Activated CD4-positive, CD25-positive, alpha-beta regulatory T cell treated with anti-CD3 and anti-CD28 coated beads, Interleukin-2, amount 50 U/mL, for 24 hours (primary cell): Measurements from ENCODE around the gene TP53AIP1.
"Not testable (repeated sequence)": the region's sequence is repeated elsewhere in the genome, so short reads cannot be mapped to it uniquely, and the experiment has no call there.

ENCODE experiments used
- ATAC-seq, 2 donors: fragments of 150-1000 bp; cut with Tn5 transposase; one replicate each; pipeline ENCODE4 v1.10.0; 2021; ENCODE audit warnings: mild to moderate bottlenecking in 1 of 2, moderate library complexity in 1 of 2

Gene TP53AIP1

DNA sequence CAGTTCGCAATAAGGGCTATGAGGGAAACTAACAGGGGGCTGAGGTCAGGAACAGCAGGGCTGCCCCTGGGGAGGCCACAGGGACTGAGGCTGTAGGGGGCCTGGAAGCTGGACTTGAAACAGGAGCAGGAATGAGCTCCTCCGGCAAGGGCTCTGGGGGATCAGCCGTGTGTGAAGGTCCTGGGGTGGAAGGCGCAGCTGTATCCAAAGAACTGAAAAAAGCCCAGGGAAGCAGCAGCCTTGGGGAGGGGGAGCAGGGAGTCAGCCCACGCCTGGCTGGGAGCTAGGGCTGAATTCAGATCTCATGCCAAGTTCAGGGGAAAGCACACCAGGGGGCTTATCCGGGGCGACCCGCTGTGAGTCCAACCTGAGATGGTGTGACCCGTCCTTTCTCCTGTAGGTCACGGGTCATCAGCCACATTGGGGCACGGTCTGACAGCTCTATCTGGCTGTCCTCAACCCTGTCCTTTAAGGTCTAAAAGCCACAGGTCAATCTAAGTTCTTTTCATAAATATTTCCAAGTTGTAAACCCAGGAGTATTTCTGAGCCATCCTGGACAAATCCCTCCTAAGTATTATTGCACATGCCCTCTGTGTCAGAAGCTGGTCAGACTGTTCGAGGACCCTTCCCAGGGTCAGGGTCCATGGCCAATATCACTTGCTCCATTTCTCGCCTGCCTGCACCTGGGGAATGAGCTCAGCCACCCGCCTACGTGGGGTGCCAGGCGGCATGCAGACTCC is 18.0 kb downstream of the TP53AIP1 start:
- no peak for ATAC-seq

DNA sequence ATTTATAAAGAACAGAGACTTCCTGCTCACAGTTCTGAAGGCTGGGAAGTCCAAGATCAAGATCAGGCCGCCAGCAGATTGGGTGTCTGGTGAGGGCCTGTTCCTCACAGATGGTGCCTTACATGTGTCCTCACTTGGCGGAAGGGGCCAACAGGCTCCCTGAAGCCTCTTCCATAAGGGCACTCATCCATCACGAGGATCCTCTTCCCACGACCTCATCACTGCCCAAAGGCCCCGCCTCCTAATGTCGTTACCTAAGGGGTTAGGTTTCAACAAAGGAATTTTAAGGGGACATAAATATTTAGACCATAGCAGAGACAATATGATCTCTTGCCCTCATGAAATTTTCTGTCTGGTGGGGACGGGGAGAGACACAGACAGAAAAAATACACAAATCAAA is 18.6 kb downstream of the TP53AIP1 start:
- ATAC-seq = no peak

DNA sequence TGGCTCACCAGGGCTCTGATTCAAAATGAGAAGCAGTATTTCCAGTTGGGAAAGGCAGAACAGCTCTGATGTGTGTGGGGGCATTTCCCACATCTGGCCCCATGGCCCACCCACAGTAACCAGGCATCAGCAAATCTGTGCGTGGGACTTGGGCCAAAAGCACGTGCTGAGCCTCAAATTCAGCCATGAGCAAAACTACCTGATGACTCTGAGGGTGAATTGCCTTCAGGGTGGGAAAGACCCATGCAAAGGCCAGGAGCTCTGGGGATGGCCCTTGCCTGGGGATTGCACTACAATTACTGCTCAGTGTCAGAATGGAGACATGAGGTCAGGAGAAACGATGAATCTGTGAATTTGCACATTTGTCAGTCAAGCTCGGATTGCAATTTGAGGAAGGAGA is 20.9 kb downstream of the TP53AIP1 start:
- no peak for ATAC-seq

DNA sequence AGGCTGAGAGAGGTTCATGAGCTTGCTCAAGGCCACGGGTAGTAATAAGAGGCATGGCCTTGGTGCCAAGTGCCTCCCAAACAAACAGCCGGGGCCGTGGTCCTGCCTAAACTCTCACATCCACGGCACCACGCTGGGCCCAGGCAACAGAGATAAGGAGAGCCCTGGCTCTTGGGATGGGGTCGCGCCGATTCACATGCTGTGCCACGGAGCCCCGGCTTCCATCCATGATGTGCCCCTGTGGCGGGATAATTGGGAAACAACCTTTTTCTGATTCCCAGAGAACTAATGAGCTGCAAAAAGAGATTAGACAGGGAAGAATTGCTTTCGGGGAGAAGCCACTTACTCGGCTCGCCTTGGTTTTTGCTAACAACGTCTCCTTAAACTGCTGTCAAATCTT is 22.0 kb downstream of the TP53AIP1 start:
- ATAC-seq = no peak

DNA sequence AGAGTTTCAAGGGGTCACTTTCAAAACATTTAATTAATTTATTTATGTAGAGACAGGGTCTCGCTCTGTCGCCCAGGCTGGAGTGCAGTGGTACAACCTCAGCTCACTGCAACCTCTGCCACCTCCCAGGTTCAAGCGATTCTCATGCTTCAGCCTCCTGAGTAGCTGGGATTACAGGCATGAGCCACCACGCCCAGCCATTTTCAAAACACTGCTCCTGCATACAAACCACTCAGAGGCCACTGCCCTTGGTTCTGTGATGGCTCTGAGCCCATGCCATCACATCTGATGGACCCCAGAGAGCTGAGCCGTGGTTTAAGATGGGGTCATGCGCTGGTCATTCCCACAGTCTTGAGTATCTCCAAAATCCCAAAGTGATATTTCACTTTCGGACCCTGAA is 23.0 kb downstream of the TP53AIP1 start:
- not testable (repeated sequence) for ATAC-seq

DNA sequence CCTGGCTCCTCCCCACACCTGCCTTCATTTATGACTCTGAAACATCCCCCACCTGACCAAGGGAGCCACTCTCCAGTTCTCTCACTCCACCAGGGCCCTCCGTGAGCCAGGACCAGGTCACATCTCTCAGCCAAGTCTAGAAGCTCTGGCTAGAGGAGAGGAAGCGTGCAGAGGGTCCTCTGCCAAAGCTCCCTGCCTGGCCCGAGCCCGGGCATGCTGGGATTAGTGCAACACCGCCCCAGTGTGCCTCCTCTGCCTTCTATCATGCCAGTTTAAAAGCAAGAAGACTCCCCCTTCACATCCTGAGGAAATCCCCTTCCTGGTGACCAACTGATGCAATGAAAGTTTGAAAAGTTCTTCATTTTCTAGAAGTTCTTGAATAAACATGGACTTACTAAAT is 23.5 kb downstream of the TP53AIP1 start:
- no peak for ATAC-seq

DNA sequence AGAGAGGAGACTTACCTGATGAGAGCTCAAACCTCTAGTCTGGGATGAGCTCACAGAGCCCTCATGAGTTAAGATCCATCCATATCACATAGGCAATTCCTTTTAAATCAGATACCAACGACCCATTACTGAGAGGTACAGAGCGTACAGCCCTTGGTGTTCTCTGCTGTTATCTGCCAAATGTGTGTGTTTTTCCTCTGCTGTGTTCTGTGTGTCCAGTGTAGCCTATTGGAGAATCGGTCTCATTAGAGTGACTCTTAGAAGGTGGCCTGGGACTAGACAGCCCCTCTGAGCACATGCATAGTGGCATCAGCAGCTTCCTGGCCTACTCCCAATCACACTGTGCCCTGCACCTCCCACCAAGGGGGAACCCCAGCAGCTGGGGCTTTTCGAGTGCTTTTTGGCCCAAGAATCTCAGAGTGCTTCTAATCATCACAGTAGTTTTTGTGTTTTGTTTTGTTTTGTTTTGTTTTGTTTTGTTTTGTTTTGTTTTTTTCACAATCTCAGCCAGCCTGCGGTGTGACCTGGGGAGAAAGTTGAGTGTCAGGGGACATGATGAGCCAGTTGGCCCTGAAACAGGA is 25.4 kb downstream of the TP53AIP1 start:
- no peak for ATAC-seq

DNA sequence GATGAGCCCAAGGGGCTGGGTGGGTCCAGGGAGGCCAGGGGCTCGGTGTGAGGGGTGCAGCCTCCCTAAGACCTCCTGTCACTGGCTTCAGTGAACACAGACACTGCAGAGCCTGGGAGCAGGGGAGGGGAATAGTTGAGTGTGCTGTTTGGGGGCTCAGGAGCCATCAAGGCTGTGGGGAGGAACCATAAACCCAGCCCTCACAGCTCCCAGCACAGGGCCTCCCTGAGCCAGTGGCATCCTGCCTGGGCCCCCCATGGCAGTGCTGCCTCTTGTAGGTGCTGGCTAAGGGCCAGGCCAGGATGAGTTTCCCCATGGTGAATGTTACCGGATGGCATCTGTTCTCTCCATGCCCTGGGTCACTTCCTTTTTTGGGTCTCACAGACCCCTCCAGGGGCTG is 26.0 kb downstream of the TP53AIP1 start:
- ATAC-seq = no peak

DNA sequence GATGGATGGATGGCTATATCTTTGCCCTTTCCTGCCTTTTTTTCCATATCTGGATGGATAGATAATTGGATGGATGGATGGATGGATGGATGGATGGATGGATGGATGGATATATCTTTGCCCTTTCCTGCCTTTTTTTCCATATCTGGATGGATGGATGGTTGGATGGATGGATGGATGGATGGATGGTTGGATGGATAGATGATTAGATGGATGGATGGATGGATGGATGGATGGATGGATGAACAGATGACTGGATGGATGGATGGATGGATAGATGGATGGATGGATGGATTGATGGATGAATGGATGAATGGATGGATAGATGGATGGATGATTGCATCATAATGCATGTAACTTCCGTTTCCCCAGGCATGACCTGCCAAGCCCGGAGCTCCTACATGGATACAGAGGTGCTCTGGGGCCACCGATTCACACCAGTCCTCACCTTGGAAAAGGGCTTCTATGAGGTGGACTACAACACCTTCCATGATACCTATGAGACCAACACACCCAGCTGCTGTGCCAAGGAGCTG is 26.6 kb downstream of the TP53AIP1 start:
- ATAC-seq = no peak

DNA sequence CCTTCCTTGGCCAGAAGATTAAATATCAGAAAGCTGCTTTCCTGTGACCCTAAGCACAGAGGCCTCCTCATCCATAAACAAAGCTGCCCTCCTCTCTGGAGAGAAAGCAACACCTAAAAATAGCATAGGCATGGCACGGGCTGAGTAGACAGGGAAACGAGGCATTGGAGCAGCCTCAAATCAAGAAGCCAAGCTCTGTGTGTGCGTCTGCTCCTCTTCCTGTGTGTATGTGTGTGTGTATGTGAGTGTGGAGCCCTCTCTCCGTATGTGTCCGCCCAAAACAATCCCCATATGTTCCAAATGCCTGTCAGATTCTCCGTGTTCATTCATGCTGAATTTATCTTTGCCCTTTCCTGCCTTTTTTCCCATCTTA is 27.5 kb downstream of the TP53AIP1 start:
- ATAC-seq = no peak

DNA sequence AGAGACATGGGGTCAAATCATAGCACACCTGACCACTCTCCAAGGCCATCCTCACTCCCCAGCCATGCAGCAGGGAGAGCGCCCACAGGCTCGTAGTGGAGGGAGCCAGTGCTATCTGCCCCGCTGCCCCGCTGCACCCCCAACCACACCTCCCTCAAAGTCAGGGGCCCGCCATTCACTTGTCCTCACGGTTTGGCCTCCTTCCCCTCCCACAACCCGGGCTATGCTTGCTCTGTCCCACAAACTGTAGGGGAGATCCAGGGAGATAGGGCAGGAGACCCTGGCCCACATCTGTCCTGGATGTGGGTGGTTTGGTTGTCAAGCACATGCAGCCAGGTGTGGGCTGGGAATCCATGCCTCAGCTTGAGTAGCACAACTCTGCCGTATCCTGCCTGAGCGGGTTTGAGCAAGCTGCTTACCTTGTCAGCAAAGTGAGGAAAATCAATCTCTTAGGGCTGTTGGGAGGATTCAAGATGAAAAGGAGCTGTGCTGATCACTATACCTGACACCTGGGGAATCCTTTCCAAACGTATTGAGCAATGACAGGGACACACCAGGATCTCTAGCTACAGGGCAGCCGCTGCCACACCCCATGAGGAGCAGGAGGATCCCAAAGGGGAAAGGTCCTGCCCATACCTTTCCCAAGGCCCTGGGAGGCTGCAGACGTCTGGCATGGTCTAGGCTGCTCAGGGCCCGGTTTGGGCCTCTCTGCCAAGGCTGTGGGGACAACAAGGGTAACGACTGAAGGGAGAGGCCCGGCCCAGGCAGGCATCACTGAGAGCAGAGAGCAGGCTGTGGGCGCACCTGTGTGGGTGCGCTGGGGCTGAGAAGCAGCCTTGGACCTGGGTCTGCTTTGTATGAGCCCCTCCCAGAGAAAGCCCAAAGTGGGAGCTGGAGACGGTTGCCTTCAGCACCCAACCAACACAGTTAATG is 28.2 kb downstream of the TP53AIP1 start:
- ATAC-seq = no peak

DNA sequence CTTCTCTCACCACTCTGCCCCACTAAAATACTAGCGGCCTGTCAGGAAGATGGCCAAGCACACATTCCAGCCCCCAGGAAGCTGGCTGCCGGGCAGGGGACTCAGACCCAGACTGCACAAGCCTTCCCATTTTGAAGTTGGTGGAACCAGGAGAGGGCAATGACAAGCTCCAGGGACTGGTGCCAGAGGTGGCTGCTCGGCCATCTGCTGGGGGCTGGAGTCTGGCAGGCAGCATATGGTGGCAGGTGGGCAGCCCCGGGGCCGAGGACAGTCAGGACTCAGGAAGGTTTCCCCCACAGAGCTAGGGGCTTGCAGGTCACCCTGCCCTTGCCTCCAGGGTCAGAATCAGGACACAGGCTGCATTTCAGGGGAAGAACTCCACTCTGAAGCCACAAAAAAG is 28.9 kb downstream of the TP53AIP1 start:
- no peak for ATAC-seq

DNA sequence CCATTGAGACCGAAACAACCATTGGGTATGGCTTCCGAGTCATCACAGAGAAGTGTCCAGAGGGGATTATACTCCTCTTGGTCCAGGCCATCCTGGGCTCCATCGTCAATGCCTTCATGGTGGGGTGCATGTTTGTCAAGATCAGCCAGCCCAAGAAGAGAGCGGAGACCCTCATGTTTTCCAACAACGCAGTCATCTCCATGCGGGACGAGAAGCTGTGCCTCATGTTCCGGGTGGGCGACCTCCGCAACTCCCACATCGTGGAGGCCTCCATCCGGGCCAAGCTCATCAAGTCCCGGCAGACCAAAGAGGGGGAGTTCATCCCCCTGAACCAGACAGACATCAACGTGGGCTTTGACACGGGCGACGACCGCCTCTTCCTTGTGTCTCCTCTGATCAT is 31.0 kb downstream of the TP53AIP1 start:
- ATAC-seq = no peak

DNA sequence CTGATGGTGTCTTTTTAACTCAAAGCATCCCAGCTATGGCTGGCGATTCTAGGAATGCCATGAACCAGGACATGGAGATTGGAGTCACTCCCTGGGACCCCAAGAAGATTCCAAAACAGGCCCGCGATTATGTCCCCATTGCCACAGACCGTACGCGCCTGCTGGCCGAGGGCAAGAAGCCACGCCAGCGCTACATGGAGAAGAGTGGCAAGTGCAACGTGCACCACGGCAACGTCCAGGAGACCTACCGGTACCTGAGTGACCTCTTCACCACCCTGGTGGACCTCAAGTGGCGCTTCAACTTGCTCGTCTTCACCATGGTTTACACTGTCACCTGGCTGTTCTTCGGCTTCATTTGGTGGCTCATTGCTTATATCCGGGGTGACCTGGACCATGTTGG is 31.4 kb downstream of the TP53AIP1 start:
- ATAC-seq = no peak

DNA sequence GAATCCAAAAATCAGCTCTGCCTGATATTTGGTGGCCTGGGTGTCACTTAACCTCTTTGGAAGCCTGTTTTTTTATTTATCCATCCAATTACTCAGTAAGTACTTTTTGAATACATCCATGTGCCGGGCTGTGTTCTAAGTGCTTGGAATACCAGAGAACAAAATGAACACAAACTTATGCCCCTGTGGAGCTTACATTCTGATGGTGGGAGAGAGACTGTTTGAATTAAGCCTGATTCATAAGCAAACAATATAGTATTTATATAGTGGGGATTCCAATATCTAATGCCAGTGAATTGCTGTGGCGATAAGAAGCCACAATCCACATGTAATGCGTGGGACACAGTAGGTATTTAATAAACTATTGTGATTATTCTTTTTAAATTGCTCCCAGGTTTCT is 32.1 kb downstream of the TP53AIP1 start:
- ATAC-seq = no peak

DNA sequence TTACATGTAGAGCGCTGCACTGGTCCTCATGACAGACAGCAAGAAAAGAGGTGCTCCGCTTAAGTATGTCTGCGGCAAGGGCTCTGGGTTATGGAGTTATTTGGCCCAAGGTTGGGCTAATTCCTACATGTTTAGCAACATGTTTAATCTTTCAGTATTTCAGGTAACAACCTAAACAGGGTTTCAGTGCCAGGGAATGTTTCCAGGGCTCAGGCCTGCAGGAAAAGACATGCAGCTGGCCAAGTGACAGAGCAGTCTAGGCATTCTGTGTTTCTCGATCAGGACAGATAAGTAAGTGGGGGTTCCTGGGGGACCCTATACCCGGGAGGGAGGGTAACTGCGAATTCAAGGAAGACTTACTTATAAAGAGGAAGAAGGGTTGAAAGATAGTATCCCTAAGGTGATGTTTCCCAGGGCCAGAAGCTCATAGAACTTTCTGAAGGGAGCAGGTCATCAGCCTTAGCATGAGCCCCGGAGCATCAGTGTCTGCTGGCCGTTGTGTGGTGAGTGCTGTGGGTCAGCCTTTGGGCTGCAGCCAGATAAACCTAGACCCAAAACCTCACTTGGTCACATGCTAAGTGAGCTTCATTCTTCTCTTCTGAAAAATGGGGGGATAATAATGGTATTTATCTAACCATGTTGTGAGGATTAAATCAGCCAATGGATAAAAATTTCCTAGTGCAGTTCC is 33.1 kb downstream of the TP53AIP1 start:
- ATAC-seq = no peak

DNA sequence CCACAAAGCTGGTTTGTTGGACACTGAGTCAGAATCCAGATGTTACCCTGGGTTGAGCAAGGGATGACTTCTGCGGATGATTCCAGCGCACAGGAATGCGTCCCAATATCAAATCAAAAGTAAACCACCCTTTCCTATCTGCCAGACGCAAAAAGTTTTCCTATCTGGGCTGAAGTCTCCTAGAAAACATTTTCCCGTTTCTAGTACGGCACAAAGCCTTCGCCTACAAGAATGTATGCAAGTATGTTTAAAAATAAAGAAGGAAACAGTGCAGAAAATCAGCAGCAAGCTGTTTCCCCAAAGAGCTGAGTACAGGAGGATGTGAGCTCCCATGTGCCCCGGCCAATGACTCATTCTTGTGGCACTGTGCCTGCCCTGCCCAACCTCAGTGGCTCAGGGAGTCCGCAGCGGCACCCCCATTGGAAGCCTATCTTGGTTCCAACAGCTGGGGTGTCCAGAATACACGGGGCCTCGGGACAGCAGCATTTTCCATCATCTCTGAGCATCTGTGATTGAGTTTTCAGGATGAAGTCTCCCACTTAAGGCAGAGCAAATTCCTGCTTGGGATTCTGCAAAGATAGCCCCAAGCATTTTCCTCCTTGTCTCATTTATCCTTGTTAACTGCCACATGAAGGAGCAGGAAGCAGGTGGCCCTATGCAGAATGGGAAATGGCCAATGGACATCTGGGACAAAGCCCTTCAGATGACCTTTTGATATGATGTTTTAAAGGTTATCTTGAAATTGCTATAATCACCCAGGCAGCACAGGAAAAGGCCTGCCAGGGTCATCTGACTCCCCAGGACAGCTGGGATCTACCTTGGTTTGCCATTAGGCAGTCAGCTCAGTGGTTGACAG is 34.1 kb downstream of the TP53AIP1 start:
- ATAC-seq = no peak

DNA sequence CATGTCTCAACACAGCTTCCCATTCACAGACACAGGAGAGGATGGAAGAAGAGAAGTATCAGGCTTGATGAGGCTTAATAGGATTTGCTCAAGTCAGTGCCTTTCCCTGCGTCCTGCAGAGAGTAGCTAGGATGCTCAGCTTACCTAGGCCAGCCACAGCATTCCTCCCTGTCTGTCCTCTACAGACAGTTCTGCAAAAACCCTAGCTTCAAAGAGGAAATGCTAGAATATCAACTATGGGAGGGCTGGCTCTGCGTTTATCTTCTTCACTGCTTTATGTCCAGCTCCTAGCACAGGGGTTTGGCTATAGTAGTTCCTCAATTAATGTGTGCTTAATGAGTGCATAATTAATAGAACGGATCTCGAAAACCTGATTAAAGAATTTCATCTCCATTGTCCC is 35.1 kb downstream of the TP53AIP1 start:
- no peak for ATAC-seq

DNA sequence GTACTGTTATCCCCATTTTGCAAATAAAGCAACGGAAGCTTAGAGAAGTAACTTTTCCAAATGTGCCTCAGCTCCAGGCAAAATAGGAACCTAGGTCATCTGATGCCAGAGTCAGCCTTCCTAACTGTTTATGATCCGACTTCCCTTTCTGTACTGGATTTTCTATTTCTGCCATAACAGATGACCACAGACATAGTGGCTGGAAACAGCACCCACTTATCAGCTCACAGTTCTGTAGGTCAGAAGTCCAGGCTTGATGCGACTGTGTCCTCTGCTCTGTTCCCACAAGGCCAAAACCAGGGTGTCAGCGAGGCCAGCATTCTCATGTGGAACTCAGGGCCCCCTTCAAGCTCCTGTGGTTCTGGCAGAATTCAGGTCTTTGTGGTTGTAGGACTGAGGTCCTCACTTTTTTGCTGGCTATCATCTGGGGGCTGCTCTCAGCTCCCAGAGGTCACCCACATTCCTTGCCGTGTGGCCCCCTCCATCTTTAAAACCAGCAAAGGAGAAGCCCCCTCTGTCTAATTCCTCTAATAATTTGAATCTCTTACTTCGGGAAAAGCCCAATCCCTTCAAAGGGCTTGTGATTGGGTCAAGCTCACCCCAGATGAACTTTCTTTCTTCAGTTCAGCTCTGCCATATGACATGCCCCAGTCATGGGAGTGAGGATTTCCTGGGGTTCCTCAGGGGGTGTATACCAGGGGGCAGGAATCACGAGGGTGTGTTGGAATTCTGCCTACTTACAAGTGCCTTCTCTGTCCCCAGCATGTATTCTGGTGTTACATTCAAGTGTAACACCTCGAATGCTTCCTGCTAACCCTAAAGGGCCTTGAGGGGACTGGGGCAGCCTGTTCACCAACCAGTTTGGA is 36.3 kb downstream of the TP53AIP1 start:
- no peak for ATAC-seq

DNA sequence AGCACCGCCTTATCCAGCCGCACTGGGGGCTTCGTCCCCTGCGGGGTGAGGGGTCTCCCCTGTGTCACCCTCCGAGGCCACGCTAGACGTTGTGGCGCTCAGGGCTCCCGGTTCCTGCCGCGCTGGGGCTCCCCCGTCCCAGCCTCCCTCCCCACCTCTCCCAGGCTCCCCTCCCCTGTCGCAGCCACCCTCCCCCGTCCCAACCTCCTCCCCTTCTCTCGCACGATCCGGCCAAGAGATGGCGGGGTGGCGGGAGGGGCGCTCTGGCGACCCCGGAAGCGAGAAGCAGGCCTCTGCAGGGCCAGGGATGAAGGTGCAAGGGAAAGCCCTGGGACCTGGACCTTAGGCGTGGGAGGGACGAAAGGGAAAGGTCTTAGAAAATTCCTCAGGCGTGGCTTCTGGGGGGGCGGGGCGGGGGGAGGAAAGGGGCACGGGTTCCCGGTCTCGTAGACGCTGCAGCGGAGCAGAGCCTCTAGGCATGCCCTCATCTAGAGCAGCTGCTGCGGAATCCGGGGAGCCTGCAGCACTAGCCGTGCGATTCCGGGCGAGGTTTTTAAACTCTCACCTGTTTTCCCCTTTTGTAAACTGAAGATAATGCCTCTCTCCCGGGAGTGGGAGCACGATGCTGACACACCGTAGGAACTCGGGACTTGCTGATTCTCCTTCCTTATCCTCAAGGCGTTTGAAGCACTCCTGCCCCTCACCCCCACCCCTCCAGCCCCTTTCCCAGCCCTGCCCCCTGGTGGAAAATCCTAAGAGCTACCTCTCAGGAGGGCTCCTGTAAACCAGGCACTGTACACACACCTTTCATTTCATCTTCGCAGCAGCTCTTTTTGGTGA is 37.1 kb downstream of the TP53AIP1 start:
- ATAC-seq = peak; percentile 58 to 73
